Psoas muscle (tissue), 8 donors: ENCODE data around the gene C1QTNF9B. TPM values are rescaled to one million over a fixed set of nuclear protein-coding genes. Genes with fewer than 3 reads are reported as not detected.
"Not testable (repeated sequence)": the region's sequence is repeated elsewhere in the genome, so short reads cannot be mapped to it uniquely, and the experiment has no call there.

ENCODE experiments used
- ATAC-seq, 4 donors: fragments of 200-7000 bp; cut with Tn5 transposase; one replicate each; pipeline ENCODE4 v1.9.1; 2020; ENCODE audit warnings: moderate library complexity in 3 of 4, mild to moderate bottlenecking in 2 of 4
- DNase-seq, 2 donors: peaks; one replicate each; pipeline ENCODE4 v3.0.0-alpha.2; 2020
- H3K27ac ChIP-seq: fragments of 200-600 bp; one replicate; pipeline ENCODE4 v1.8.0; 2022
- H3K27me3 ChIP-seq, 3 donors: fragments of 200-600 bp in 1 of 3; one replicate each; pipeline versions ENCODE4 v1.6.1 to v1.8.0; 2013 to 2022; ENCODE audit warnings: low read length in 2 of 3, mild to moderate bottlenecking in 2 of 3, moderate library complexity in 1 of 3; ENCODE audit not compliant: insufficient read depth in 3 of 3
- H3K36me3 ChIP-seq, 2 donors: fragments of 200-600 bp in 1 of 2; one replicate each; pipeline versions ENCODE4 v1.6.1 to v1.8.0; 2013 to 2022; ENCODE audit warnings: low read depth in 1 of 2, mild to moderate bottlenecking in 1 of 2, moderate library complexity in 1 of 2; ENCODE audit not compliant: insufficient read depth in 1 of 2
- H3K4me1 ChIP-seq: fragments of 200-600 bp; one replicate; pipeline ENCODE4 v1.8.0; 2022
- H3K4me3 ChIP-seq: fragments of 200-600 bp; one replicate; pipeline ENCODE4 v1.8.0; 2022; ENCODE audit warnings: mild to moderate bottlenecking
- H3K9me3 ChIP-seq: fragments of 200-600 bp; one replicate; pipeline ENCODE4 v1.8.0; 2022
- WGBS, 3 donors: extraction: QIAGEN DNeasy Blood & Tissue Kit; methylation state at CpG; one replicate each; pipeline versions ENCODE4 v1.1.6 to v1.1.7; 2013; 5-methylcytosine and 5-hydroxymethylcytosine counted together
- intact Hi-C, 2 donors: fragments of 100-400 bp; cut with DNase I; formaldehyde crosslinking; loops; one replicate each; pipeline versions ENCODE4 v1.11.0 to v1.14.2; 2022
- polyA plus RNA-seq, 3 donors: library from polyadenylated mRNA; stranded (reverse); fragments of 200-250 nt; gene quantifications; one replicate each; pipeline ENCODE4 v1.2.3, GENCODE V29; 2013
- total RNA-seq, 4 donors: library from RNA; stranded (reverse); fragmentation: NEBNext Ultra II Directional in 2 of 4; extraction: Animal tissue kit (Norgen Biotek cat#: 25700) in 2 of 4; gene quantifications; one replicate each; pipeline versions ENCODE4 v1.2.1 to v1.2.4, GENCODE V29; 2021 to 2023
- TF ChIP-seq, protein P1 (sequence below): fragments of 200-600 bp; IDR thresholded peaks from one replicate; pipeline ENCODE4 v1.8.0; 2022; ENCODE audit warnings: antibody characterized with exemption
- donor health status: healthy with polysubstance abuse.
- donor health status: DM: no; HTN: no; CAD: no; lungs with moderate emphysema.
- donor health status: Bipolar disorder and iron deficiency.
- donor health status: healthy.
- donor health status: DM: yes; HTN: yes; CAD: no.
- donor health status: DM: no; HTN: no; CAD: no.
- donor health status: DM: no; HTN: no; CAD: no.
- donor health status: DM: yes; HTN: yes; CAD: no.

Gene C1QTNF9B
- total and polyA plus RNA-seq, 7 donors = 0.34 to 3.0 (median 1.6) TPM

DNA sequence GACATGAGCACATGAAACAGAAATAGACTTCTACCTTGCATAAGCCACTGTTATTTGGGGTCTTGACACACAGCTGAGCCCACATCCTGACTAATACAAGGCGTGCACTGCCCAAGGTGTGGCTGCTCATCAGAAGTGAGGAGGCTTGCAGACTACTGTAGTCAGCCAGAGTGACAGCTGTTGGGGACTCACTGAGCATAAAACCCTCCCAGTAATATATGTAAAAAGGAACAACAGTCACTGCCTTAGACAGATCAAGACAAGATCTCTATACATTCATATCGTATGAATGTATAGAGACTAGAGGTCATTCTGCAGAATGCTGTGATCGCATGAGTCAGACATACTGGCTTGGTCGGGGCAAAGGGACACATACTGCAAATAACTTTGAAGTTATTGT lies 4.1 kb upstream of the C1QTNF9B start:
- DNase-seq = no peak
- H3K4me3 ChIP-seq = no peak overlapping the region
- peak; percentile 48 to 82 (median 64) for ATAC-seq
- TF ChIP-seq, protein P1, sequence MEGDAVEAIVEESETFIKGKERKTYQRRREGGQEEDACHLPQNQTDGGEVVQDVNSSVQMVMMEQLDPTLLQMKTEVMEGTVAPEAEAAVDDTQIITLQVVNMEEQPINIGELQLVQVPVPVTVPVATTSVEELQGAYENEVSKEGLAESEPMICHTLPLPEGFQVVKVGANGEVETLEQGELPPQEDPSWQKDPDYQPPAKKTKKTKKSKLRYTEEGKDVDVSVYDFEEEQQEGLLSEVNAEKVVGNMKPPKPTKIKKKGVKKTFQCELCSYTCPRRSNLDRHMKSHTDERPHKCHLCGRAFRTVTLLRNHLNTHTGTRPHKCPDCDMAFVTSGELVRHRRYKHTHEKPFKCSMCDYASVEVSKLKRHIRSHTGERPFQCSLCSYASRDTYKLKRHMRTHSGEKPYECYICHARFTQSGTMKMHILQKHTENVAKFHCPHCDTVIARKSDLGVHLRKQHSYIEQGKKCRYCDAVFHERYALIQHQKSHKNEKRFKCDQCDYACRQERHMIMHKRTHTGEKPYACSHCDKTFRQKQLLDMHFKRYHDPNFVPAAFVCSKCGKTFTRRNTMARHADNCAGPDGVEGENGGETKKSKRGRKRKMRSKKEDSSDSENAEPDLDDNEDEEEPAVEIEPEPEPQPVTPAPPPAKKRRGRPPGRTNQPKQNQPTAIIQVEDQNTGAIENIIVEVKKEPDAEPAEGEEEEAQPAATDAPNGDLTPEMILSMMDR = no peak
- no peak overlapping the region for H3K27ac ChIP-seq
- H3K36me3 ChIP-seq = no peaks in the 10 kb centered on the region
- peaks cover 0 to 40% (median 13%) of the 10 kb centered on the region in 3 donors for H3K27me3 ChIP-seq
- WGBS, 3 donors = 80 to 84% (median 82%) methylated on average over 4 of the region's 4 CpGs
- intact Hi-C loops = no loop called here
- no peaks in the 10 kb centered on the region for H3K4me1 ChIP-seq
- H3K9me3 ChIP-seq = no peaks in the 10 kb centered on the region

DNA sequence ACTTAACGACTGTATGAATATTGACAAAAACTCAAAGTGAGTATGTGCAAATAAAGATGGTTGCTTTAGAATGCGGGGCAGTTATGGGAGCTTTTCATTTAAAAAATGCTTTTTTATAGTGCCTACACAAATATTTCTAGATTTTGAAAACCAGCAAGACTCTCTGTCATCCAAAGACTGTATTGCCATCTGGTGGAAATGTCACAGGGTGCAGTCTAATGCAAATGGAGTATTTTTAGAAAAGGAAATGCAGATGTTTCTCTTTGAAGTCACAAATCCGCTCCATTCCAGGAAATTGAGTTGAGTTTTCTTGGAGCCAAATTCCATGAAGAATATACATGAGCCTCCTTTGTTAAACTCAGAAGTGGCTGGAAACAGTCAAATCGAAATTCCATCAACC lies 2.3 kb upstream of the C1QTNF9B start:
- no peaks in the 10 kb centered on the region for H3K36me3 ChIP-seq
- H3K4me1 ChIP-seq = no peaks in the 10 kb centered on the region
- ATAC-seq = peak in 2 of 4 donors; percentile 65 to 66
- no peak for DNase-seq
- 21 to 35% (median 29%) methylated on average over 4 of the region's 4 CpGs for WGBS, 3 donors
- intact Hi-C loops = no loop called here
- no peak overlapping the region for H3K4me3 ChIP-seq
- H3K9me3 ChIP-seq = no peaks in the 10 kb centered on the region
- no peak overlapping the region for H3K27ac ChIP-seq
- TF ChIP-seq, protein P1 = peak; percentile 58
- H3K27me3 ChIP-seq = peaks cover 0 to 34% (median 13%) of the 10 kb centered on the region in 3 donors

DNA sequence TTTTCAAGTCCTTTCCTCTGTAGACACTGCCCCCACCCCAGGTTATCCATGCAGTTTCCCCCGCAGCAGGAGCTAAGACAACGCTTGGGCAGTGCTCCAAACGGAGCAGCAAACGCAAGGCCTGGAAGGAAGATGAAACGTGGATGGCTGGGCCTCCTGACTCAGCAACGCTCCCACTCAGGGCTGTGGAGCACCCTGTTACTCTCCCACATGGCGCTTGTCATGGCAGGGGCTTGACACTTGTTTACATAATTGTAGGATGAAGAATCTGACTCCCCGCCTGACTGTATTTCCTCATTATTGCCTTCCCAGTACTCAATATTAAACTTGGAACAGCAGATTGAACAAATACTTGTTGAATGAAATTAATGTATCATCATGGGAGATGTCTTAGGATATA lies 799 bp upstream of the C1QTNF9B start:
- no peak overlapping the region for H3K27ac ChIP-seq
- H3K4me3 ChIP-seq = no peak overlapping the region
- ATAC-seq (no peak), DNase-seq (no peak)
- 75 to 84% (median 81%) methylated on average over 8 of the region's 8 CpGs for WGBS, 3 donors
- TF ChIP-seq, protein P1 = no peak
- intact Hi-C loops = no loop called here
- no peaks in the 10 kb centered on the region for H3K4me1 ChIP-seq
- no peaks in the 10 kb centered on the region for H3K9me3 ChIP-seq
- H3K36me3 ChIP-seq = no peaks in the 10 kb centered on the region
- H3K27me3 ChIP-seq = peaks cover 0 to 19% (median 3%) of the 10 kb centered on the region in 3 donors

DNA sequence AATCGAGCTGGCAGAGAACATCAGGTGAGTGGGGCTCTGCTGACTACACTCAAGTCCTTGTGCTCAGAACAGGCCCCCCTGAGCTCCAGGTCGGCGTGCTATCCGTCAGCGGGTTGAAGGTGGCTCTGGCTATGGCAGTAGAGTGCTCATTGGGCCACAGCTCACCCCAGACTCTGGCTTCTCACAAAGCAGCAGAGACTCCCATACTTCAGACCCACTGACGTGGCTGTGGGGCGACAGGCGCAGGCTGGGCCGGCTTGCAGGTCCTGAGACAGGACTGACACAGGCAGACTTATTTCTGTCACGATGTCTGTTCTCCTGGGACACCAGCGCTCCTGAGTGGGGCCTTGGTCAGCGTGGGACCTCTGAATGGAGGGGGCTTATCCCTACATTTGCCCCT lies 2.6 kb downstream of the C1QTNF9B start:
- ATAC-seq, H3K4me3 ChIP-seq, H3K9me3 ChIP-seq, H3K4me1 ChIP-seq, H3K27ac ChIP-seq, H3K36me3 ChIP-seq, DNase-seq, H3K27me3 ChIP-seq, intact Hi-C loops: not testable (repeated sequence)
- 83 to 86% (median 84%) methylated on average over 9 to 10 of the region's 12 CpGs for WGBS, 3 donors

DNA sequence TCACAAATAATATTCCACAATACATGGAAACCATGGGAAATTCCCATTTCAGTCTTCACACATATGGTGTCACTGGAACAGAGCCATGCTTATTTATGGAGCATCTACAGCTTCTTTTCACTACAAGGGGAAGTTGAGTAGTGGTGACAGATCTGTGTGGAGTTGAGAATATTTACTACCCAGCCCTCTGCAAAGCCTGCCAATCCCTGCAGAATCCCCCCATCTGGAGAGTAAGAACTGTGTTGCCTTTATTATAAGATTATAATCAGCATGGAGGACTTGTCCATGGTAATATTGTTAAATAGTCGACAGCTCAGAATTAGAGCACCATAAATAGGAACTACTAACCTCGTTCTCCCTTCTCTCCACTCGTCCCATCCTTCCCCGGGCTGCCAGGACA lies 3.5 kb downstream of the C1QTNF9B start:
- H3K4me1 ChIP-seq, intact Hi-C loops, H3K9me3 ChIP-seq, H3K27me3 ChIP-seq, ATAC-seq, H3K36me3 ChIP-seq, H3K4me3 ChIP-seq, H3K27ac ChIP-seq, DNase-seq: not testable (repeated sequence)
- 75 to 86% (median 75%) methylated on average over 1 to 2 of the region's 4 CpGs for WGBS, 3 donors
